CD4-positive, alpha-beta T cell treated with Interleukin-10 for 1 hour (primary cell): ENCODE data around the gene ANKRD60.

ENCODE experiments used
- DNase-seq: peaks from one replicate; pipeline ENCODE4 v3.0.0-alpha.2; 2020

ANKRD60 gene, protein sequence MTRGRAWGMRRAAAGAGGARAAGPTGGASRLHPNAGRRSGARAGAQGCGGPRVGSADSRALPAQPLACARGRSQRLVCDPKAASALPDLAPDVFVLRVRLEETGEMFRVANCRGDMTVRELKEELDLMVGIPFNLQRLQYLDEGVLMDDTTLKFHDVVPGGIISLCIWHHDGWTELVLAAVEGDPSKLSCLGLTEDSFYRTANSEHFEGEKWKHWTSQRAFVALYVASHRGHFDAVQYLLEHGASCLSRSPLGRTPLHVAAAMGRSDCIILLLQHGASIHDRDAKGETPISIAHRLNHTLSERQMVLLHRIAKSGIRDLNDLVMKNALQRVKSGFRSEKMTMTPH

DNA sequence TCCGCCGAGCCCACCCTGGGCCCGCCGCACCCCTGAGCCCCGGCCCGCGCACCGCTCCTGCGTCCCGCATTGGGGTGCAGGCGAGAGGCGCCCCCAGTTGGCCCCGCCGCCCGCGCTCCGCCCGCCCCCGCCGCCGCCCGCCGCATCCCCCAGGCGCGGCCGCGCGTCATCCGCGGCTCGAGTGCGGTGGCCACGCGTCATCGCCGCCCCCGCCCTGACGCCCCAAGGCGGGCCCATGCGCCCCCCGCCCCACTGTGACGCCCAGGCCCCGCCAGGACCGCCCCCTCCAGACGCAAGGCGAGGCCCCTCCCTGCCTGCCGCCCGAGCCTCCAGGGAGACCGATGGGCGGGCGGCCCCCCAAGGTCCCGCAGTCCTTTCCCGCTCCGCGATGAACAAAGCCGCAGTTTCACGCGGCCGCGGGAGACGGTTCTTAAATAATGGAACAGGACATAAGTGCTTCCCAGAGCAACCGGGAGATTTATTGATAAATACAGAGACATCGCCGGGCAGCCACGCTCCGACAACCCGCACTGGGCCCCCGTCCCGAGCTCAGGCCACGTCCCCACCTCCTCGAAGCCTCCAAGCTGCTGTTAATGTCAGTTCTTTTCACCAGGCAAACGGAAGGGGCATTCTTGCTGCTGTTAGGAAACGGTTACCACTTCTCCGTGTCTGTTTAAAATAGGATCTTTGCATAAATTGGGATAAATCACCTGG is at the start of gene ANKRD60:
ANKRD60 (minus strand) TSS at position 170 of the 714 bp plus-strand sequence; CDS start at position 170, 0 bp downstream.
- DNase-seq = peak; percentile 23

DNA sequence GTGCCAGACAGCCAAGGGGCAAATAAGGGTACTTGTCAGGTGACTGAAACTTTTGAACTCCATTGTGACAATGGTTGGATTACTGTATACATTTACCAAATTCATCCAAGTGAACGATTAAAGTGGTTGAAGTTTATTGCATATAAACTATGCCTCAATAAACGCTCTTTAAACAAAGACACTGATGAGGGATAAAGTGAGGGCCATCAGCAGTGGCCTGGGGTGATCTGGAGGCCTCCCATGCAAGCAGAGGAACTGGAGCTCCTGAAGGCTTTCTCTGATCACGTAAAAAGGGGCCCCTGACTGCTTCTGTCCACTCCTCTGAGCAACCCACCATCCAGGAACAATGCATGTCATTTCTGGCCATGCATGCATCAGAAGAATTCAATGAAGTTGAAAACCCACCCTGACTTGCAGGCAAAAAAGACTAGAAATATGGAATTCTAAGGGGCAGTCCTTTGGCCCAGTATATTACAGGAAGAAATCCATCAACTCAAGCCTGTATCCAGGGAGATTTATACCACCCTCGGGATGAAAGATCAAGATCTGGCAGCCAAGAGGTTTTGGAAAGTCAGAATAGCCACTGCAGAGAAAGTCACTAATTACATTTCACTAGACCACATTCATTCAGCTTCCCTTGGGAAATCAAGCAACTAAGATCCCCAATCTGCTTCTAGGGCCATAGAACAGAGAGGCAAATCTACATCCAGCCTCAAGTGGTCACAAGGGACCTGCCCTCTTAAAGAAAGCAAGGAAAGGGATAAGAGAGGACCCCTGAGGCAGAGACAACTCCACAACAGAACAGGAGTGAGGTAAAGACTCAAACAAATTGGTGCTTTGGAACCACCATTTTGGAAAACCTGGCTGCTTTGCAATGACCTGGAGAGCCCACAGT is 49.4 kb upstream of the ANKRD60 start:
- no peak for DNase-seq

DNA sequence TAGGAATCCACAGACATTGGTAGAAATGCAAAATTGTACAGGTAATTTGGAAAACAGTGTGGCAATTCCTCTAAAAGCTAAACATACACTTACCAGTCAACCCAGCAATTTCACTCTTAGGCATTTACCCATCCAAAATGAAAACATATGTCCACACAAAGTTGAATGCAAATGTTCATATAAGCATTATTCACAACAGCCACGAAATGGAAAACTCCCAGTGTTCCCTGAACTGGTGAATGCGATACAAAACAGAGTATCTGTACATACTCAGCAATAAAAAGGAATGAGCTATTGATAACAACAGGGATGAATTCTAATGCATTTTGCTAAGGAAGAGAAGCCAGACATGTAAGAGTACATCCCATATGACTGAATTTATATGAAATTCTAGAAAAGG is 48.7 kb upstream of the ANKRD60 start:
- no peak for DNase-seq

DNA sequence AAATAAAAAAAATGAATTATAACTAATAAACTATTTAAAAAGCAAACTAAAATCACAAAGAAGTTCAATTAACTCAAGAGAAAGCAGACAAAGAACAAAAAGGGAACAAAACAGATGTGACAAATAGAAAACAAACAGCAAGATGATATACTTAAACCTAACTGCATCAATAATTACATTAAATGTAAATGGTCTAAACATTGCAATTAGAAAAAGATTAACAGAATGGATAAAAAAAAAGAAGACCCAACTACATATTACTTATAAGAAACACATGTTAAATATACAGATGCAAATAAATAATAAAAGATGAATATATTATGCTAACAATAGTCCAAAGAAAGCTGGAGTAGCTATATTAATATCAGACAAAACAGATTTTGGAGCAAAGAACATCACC is 45.9 kb upstream of the ANKRD60 start:
- DNase-seq = no peak

DNA sequence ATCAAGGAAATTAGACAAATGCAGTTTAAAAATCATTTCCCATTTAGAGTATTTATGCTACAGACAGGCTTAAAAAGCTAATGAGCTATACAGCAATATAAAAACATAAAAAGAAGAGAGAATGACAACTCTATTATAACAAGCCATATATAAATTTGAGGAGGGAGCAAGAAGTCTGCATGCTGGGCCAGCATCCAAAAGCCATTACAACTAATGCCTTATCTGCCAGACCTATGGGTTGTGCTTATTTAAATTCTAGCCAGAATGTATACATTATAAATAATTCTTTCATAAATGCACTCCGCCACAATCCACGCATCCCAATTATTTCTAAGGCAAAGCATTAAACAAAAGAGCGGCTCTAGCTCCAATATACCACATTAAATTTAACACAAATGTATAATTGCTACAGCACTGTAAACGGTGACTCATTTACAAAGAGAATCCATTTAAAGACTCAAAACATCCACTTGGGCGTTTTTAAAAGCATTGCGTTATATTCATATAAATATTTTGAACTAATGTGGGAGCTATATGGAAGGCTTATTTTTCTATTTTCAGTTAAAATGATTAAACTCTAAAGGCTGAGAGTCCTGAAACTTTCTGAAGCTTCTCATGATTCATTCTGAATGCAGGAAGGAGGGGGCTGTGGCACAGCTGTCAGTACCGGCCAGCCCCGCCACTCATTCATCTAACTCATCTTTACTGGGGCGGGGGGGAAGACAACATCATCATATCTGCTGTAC is 43.3 kb upstream of the ANKRD60 start:
- DNase-seq = no peak

DNA sequence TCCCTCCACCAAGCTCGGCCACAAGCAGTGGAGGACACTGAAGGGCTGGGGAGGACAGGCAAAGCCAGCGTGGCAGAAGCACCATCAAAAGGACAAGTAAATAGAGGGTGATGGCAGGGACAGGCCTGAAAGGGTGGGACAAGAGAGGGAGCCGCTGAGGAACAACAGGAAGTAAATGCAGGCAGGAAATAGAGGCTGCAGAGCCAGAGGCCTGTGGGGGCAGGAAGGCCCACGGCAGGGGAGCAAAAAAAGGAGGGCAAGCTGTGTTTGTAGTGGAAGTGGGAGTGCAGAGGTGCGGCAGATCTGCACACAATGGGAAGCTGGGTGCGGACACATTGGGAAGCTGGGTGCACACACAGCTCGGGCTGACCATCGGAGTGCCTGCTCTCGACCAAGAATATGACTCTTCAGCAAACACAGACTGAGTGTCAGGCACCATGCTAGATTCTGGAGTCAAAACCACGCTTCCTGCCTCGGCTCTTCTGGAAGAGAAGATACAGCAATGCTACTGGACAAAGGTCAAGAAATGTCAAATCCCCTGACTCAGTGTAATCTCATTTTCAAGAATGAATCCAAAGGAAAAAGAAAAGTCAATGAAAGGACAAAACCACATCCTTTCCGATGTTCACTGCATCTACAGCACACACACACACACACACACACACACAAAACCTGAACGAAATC is 40.6 kb upstream of the ANKRD60 start:
- no peak for DNase-seq

DNA sequence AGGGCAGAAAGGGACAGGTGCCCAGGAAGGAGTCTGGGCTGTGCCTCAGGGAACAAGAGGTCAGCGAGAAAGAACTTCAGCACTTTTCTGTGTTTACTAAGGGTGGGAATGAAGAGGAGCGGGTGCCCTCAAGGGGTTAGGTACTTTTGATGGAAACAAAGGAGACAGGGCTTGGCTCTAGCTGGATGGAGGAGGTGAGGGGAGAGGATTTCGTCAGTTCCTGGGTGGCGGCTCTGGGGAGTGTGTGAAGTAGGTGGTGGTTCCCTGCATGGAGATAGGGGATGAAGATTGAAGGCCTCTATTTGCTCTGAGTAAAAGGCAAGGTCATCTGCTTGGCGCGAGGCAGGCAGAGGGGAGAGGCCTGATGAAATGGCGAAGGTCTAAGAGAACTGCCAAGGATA is 40.0 kb upstream of the ANKRD60 start:
- no peak for DNase-seq

DNA sequence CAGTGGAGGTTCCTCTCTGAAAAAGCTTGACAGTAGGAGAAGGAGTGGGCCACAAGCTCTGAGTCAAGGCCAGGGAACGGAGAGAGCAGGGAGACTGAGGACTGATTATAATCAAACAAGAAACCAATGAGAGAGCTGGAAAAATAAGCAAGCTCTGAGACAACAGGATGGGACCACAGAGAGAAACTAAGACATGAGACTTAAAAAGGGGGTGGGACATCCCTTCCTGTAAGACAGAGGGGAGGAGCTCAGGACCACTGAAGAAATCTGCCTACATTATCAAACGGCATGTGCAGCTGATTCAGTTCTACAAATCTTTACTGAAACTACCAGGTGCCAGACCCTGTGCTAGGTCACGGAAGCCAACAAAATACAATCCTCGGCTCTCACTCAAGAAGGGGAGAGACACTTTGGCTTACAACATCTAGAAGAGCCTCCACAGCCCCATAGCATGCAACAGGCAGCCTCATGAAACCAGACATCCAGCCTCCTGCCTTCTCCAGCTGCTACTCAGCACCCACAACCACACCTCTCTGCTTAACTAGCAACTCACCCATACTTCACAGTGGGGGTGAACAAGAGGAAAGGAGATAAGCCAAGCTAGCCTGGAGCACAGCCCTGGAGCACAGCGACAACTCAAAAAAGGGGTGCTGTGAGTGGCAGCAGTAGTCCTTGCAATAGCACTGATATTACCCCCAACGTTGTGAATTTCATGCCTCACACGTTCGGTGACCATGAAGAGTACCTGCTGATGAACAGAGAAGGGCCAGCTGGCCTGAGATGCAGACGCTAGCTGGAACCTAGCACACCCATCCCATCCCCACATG is 39.1 kb upstream of the ANKRD60 start:
- DNase-seq = no peak

DNA sequence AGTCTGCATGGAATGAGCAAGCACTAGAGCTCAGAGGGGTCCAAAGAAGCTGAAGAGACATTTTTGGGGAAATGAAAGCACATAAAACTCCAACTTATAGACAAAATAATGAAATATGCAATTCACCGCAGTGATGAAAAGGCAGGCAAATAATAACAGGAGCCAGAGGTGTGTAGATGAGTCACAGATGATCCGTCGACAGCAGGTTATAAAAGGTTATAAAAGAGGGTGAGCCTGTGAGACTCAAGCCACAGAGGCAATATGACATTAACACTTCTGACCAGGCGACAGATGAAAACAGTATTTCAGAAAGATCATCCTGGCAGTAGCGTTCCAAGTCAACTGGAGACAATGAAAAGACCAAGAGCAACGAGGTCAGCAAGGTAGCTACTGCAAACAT is 35.8 kb upstream of the ANKRD60 start:
- DNase-seq = no peak

DNA sequence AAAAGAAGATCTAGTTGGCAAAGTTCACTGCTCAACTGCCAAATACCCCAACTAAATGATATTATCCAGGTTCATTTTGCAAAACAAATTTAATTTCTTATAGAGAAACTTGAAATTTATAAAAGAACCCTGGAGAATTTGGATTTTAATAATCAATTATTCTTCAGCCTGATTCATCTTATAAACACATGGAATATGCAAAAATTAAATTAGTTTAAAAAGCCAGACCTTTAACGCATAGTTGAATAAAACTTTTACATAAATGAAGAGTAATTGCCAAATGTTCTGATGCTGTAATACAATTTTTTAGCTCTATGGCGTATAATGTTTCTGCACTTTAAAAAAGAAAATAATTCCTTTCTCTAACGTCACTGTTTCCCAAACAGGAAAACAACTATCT is 33.2 kb upstream of the ANKRD60 start:
- DNase-seq = no peak

DNA sequence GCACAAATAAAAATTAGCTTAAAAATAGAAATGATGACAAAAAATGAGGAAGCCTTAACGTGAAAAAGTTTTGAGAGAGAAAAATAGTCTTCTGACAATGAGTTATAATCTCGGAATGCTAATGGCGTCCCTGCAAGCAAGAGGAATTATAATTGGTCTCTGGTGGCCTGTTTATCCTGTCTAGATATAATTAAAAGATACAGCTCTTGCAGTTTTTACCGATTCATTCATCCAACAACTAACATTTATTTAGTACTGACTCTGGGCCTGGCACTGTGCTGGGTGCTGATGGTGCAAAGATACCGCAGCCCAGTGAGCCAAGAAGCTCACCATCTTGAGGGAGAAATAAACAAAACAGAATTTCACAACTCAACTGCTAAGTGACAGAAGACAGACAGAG is 31.6 kb upstream of the ANKRD60 start:
- no peak for DNase-seq

DNA sequence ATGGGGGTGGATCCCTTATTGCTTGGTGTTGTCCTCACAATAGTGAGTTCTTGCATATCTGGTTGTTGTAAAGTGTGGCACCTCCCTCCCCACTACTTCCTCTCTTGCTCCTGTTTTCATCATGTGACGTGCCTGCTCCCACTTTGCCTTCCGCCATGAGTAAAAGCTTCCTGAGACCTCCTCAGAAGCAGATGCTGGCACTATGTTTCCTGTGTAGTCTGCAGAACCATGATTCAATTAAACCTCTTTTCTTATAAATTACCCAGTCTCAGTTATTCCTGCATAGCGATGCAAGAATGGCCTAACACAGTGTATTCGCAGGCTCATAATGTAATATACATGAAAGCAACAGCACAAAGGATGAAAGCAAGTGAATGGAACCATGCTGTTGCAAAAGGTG is 28.4 kb upstream of the ANKRD60 start:
- DNase-seq = no peak

DNA sequence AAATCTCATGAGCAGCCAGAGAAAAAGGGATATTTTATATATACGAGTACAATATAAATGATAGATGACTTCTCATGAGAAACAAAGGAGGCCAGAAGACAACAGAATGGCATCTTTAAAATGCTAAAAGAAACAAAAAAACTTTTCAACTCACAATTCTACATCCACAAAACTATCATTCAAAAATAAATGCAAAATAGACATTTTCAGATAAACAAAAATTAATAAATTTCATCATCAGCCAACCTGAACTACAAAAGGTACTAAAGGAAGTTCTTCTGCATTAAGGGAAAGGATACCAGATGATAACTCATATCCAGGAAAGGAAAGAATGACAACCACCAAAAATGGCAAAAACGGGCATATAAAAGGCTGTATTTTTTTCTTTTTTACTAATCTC is 27.9 kb upstream of the ANKRD60 start:
- DNase-seq = no peak

DNA sequence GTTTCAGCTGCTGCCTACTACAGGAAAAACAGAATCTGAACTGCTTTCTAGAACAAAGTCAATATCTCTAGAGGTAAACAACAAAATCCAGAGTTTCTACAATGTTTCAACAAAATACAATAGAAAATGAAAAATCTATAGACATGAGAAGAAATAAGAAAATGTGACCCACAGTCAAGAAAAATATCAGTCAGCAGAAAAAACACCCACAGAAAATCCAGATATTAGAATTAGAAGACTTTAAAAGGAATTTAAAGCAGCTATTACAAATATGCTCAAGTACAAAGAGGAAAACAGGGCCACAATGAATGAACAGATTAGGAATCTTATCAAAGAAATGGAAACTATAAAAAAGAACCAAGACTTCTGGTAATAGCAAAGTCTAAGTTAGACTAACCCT is 26.4 kb upstream of the ANKRD60 start:
- no peak for DNase-seq

DNA sequence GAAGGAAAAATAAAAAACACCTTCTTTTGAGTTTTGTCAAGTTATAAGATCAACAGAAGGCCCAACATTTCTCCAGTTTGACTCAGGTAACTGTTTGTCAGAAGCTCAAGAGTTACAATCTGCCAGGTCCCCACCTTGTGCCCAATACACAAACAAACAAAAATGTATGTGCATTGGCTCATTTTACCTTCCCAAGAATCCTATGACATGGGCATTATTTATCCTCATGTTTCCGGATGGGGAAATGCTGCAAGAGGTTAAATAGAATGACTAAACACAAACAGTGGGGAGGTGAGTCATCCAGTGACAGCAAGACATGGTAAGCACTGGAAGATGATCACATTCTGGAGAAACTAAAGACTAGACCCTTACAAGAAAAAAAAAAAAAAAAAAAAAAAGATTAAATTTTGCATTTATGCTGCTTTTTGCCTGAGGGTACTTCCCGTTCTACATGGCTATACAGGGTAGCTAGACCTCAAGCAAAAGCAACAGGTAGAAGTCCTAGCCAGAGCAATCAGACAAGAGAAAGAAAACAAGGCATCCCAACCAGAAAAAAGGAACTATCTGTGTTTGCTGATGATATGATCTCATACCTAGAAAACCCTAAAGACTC is 23.6 kb upstream of the ANKRD60 start:
- no peak for DNase-seq

DNA sequence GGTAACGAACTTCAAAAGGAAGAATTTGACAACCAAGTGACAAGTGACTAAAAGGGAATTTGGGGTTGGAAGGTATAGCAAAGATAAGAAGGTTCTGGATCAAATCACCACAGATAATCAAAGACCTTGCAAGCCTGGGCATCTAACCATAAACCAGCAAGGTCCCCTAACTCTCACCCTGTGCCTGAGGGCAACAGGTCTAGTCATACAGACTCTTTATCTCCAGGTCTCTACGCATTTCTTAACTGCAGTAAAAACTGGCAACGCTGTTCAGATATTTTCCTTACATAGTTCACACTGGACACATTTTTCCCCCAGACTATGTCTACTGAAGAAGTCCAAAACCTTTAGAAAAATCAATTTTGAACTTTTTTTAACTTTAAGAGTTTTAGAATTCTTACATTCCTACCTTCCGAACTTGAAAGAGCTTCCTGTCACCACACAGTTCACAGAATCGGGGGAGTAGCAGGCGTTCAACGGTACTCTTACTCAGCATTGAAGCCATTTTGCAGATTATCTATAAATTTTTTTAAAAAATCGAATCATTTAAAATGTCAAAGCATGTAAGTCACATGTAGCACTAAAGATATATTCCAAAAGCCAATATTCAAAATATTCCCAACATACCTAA is 23.0 kb upstream of the ANKRD60 start:
- DNase-seq = no peak

DNA sequence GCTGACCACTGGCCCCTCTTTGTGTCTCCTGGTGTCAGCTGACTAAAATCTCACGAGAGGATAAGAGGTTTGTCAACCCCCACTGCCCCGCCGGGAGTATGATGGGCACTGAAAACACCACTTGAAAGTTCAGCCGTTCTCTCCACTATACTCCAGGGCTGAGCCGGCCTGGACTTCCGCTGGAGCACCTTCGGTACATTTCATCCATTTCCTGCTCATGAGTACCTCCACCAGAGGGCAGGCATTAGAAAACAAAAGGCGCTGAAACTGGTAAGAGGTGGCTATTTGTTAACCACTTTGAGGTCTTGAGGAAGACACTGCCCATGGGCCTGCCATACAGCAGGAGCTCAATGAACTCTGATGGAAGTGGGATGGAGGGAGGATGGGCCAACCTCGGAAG is 17.9 kb upstream of the ANKRD60 start:
- no peak for DNase-seq

DNA sequence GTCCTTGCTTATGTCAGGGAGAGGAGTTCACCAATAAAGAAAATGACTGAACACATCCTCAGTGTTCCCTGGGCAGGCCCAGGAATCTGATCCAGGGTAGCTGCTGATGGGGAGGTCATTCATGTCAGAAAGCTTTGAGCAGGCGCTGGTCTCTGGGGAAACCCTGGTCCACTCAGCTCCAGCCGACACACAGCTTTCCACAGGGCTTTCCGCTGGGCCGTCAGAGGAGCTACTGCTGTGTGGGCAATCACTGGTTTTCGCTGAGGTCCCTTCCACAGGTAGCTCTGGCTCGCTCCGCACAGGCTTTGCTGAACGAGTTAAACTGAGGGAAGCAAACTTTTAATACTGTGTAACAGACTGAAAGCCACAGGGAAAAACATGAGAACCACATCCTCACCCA is 17.5 kb upstream of the ANKRD60 start:
- no peak for DNase-seq

DNA sequence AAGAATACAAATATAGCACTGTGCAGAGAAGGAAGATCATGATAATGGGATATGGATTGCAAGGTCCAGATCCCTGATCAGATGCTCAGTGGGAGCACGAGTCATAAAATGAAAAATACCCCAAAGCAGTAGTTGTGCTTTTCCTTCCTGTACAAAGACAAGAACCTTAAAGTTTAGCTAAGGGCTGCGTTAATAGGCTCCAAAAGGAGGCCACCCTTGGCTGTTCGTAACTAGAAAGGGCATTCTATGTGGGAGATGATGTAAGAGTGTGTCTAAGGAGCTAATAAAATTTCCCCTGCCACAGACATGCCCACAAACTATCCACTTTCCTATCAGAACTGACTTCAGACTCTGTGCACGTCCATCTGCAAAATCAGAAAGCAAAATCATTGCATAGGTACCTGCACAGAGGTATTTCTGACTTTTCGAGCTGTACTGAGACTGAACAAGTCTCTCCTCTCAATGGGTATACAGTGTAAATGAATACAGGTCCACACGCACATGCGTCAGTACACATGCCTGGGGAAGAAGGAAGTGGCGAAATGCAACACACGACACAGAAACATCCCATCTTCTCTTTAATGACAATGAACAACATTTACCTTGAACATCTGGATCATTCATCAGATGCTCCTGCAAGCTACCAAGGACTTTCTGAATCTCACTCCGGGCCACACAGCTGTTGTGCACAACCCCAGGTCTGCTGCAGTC is 16.9 kb upstream of the ANKRD60 start:
- DNase-seq = no peak
